Measurements from ENCODE around the gene SLC28A3. TPM values are rescaled to one million over a fixed set of nuclear protein-coding genes. Genes with fewer than 3 reads are reported as not detected.

Gene SLC28A3
- total RNA-seq, 1 donor = 0.43 TPM

DNA sequence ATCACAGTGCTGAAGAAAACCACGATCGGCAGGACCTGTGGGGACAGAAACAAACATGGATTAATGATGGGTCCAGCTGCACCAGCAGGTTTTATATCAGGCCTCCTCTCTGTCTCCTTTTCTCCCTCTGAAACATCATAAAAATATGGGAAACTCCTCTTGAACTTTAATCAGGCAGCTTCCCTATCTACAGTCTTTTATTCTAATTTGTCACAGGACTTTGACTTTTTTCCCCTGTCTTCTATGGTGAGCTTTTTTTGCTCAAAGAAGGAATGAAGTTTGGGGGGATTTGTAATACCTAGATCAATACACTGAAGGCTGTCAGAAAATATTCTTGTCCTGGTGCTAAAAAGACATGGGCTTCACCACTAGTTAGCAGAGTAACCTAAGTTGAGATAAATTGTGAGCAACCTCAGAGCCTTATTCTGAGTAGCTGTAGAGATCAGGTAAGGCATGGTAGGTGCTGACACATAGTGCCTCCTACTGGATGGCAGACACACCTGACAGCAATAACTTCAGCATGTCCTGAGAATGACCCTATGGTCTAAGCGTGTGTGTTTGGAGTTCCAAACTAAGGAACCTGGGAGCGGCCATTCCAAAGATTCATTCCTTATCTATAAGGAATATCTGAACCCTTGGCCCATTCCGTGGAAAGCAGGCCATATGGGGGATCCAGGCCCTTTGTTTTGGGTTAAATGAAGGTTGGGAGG, 46.2 kb downstream of the SLC28A3 start:
- DNase-seq (ENCODE audit: low read depth) = no peak
- TF ChIP-seq, protein P1, sequence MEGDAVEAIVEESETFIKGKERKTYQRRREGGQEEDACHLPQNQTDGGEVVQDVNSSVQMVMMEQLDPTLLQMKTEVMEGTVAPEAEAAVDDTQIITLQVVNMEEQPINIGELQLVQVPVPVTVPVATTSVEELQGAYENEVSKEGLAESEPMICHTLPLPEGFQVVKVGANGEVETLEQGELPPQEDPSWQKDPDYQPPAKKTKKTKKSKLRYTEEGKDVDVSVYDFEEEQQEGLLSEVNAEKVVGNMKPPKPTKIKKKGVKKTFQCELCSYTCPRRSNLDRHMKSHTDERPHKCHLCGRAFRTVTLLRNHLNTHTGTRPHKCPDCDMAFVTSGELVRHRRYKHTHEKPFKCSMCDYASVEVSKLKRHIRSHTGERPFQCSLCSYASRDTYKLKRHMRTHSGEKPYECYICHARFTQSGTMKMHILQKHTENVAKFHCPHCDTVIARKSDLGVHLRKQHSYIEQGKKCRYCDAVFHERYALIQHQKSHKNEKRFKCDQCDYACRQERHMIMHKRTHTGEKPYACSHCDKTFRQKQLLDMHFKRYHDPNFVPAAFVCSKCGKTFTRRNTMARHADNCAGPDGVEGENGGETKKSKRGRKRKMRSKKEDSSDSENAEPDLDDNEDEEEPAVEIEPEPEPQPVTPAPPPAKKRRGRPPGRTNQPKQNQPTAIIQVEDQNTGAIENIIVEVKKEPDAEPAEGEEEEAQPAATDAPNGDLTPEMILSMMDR (IDR thresholded peaks at IDR 0.05; ENCODE audit: insufficient read depth, low read depth, low read length) = no peak
- no peak overlapping the region for H3K4me3 ChIP-seq (ENCODE audit: low read depth, low read length)

- TF ChIP-seq, protein P1 (IDR thresholded peaks at IDR 0.05; ENCODE audit: insufficient read depth, low read depth, low read length) = no peak
- no peak overlapping the region for H3K4me3 ChIP-seq (ENCODE audit: low read depth, low read length)
- DNase-seq (ENCODE audit: low read depth) = no peak
Measured at GRCh38 chr9:84293001-84293798, 47.4 kb downstream of the SLC28A3 start.

- DNase-seq (ENCODE audit: low read depth) = no peak
- H3K4me3 ChIP-seq (ENCODE audit: low read depth, low read length) = no peak overlapping the region
- TF ChIP-seq, protein P1 (IDR thresholded peaks at IDR 0.05; ENCODE audit: insufficient read depth, low read depth, low read length) = no peak
Measured at GRCh38 chr9:84285381-84285780, 55.2 kb downstream of the SLC28A3 start.

DNA sequence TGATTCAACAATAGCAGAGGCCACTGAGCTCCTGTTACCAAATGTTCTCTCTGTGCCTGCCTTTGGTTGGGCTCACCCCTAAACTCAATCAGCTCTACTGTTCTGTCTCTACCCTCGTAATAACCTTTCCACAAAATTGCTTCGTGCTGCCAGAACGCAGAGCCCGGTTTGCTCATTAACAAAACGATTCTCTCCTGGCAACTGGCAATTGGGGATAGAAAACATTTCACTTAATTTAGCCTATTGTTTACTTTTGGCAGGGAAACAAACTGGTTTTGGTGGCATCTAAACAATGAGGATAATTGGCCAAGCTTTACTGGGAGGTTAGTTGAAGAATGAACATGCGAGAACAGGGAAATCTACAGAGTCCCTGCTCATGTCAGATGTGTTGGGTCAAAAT, 56.6 kb downstream of the SLC28A3 start:
- DNase-seq (ENCODE audit: low read depth) = no peak
- TF ChIP-seq, protein P1 (IDR thresholded peaks at IDR 0.05; ENCODE audit: insufficient read depth, low read depth, low read length) = no peak
- no peak overlapping the region for H3K4me3 ChIP-seq (ENCODE audit: low read depth, low read length)

GRCh38 chr9:84278130-84278529, 62.4 kb downstream of the SLC28A3 start:
- no peak overlapping the region for H3K4me3 ChIP-seq (ENCODE audit: low read depth, low read length)
- TF ChIP-seq, protein P1 (IDR thresholded peaks at IDR 0.05; ENCODE audit: insufficient read depth, low read depth, low read length) = no peak
- DNase-seq (ENCODE audit: low read depth) = no peak

DNA sequence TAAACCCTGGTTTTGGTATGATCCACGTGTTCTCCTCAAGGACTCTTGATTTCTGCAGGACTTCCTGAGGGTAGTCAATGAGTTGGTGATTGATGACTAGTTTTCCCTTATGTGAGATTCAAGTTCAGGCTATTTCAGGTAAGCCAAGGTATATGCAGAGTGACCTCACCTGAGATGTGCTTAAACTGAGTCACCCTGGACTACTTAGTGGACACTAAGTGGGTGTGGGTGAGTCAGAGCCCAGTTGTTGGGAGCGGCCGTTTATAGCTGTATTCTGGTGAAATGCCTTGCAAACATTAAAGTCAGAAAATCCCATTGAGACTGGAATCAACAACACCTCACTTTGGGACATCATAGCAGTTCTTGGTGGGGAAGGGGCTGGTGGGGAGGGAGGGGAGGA, 62.9 kb downstream of the SLC28A3 start:
- no peak overlapping the region for H3K4me3 ChIP-seq (ENCODE audit: low read depth, low read length)
- TF ChIP-seq, protein P1 (IDR thresholded peaks at IDR 0.05; ENCODE audit: insufficient read depth, low read depth, low read length) = no peak
- no peak for DNase-seq (ENCODE audit: low read depth)

All from fibroblast of villous mesenchyme (primary cell).